Esophagus squamous epithelium (tissue), 4 donors: ENCODE measurements around the gene CDH18.

Experiments used
- POLR2A ChIP-seq, 4 donors: fragments of 450-650 bp; IDR thresholded peaks; one replicate each; pipeline ENCODE4 v1.6.1; 2017; ENCODE audit warnings: antibody characterized with exemption in 4 of 4, mild to moderate bottlenecking in 4 of 4, moderate library complexity in 3 of 4
- TF ChIP-seq, protein P1 (sequence below), 6 experiments: fragments of 450-650 bp in 4 of 6; fragments of 200-600 bp in 2 of 6; sonication (generic) in 2 of 6; IDR thresholded peaks; one replicate each; pipeline ENCODE4 v1.5.1; 2016 to 2019; ENCODE audit warnings: antibody characterized with exemption in 6 of 6, mild to moderate bottlenecking in 4 of 6, moderate library complexity in 4 of 6

DNA sequence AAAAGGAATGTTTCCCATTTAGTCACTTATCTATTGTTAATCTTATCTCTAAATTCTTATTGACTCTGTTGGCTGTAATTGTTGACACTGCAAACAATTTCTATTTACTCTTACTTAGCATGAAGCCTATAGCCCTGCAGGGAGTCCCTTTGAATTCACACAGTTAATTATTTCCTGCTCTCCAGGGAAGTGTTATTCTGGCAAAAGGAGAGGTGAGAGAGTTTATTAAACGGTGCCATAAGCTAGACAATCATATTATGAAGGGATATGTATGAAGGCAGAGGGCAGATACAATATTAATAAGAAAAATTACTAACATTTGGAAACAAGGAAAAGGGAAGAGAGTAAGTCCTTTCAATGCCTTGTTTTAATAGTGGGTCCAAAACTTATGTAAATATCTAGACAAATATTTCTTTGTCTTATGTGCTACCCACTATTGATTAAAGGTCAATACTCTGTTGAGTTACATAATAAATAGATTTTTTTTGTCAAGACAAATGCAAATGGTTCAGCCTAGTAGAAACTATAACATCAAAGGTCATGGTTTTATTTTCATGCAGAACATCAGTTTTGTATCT, 107.1 kb downstream of the CDH18 start:
- TF ChIP-seq, protein P1, sequence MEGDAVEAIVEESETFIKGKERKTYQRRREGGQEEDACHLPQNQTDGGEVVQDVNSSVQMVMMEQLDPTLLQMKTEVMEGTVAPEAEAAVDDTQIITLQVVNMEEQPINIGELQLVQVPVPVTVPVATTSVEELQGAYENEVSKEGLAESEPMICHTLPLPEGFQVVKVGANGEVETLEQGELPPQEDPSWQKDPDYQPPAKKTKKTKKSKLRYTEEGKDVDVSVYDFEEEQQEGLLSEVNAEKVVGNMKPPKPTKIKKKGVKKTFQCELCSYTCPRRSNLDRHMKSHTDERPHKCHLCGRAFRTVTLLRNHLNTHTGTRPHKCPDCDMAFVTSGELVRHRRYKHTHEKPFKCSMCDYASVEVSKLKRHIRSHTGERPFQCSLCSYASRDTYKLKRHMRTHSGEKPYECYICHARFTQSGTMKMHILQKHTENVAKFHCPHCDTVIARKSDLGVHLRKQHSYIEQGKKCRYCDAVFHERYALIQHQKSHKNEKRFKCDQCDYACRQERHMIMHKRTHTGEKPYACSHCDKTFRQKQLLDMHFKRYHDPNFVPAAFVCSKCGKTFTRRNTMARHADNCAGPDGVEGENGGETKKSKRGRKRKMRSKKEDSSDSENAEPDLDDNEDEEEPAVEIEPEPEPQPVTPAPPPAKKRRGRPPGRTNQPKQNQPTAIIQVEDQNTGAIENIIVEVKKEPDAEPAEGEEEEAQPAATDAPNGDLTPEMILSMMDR (IDR thresholded peaks at IDR 0.05): no peak
- TF ChIP-seq POLR2A (IDR thresholded peaks at IDR 0.05): no peak
